ENCODE data around the gene ZC3H4.
A peak's percentile ranks its signal among the peaks of the same experiment; 100 is the strongest.

Gene ZC3H4

DNA sequence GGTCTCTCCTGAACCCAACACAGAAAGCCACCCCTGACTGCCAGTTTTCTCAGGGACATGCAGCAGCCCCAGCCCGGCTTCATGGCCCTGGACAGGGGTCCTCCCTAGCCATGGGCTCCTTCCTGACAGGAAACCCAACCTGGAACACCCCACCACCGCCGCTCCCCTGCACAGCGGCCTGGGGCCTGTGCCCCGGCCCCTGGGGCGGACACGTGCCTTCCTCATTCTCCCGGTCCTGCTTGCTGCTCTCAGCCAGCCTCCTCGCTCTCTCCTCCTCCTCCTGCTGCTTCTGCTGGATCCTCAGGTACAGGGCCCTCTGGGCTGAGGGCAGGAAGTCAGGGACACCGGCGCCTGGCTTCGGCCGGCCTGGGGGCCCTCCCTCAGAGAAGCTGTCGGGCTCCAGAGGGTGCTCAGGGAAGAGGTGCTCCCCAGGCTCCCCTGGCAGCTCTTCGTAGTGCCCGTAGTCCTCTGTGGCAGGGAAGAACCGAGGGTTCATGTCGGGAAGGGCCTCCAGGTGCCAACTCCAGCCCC is 44.6 kb downstream of the ZC3H4 start:
- Mint-ChIP-seq H3K4me1 (peaks cover 8% of the 10 kb centered on the region), H3K4me3 (no peak overlapping the region), H3K27ac (peak overlapping the region; percentile 95), H3K9me3 (no peaks in the 10 kb centered on the region), H3K36me3 (ENCODE audit: low read depth) (peaks cover 37% of the 10 kb centered on the region), H3K27me3 (ENCODE audit: low read depth, poor library complexity) (no peaks in the 10 kb centered on the region)
- no peak for TF ChIP-seq CTCF (IDR thresholded peaks at IDR 0.05)
- DNase-seq = no peak

DNA sequence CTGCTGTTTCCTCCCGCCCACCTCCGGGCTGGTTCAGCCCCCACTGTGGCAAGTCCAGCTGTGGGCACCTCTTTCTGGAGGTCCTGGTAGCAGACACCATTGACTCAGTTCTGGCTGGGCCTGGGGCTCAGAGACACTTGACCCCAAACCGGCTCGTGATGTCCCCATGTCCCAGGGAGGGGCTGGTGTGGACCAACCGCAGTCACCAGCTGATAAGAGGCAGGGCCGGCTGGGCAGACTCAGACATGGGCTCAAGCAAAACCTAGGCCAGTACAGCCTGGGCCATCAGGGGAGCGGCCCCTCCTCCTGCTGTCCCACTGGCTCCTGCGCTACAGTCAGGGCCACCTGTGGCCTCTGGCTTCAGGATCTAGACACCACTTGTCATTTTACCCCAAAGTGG is 45.3 kb downstream of the ZC3H4 start:
- H3K36me3 Mint-ChIP-seq (ENCODE audit: low read depth) = peaks cover 32% of the 10 kb centered on the region
- no peaks in the 10 kb centered on the region for H3K9me3 Mint-ChIP-seq
- peaks cover 7% of the 10 kb centered on the region for H3K4me1 Mint-ChIP-seq
- H3K27me3 Mint-ChIP-seq (ENCODE audit: low read depth, poor library complexity) = no peaks in the 10 kb centered on the region
- no peak overlapping the region for H3K27ac Mint-ChIP-seq
- H3K4me3 Mint-ChIP-seq = no peak overlapping the region
- DNase-seq = no peak
- no peak for TF ChIP-seq CTCF (IDR thresholded peaks at IDR 0.05)

GRCh38 chr19:47067215-47067847 is 46.2 kb downstream of the ZC3H4 start:
- no peak overlapping the region for H3K27ac Mint-ChIP-seq
- no peak overlapping the region for H3K4me3 Mint-ChIP-seq
- no peaks in the 10 kb centered on the region for H3K27me3 Mint-ChIP-seq (ENCODE audit: low read depth, poor library complexity)
- H3K4me1 Mint-ChIP-seq = peaks cover 7% of the 10 kb centered on the region
- H3K36me3 Mint-ChIP-seq (ENCODE audit: low read depth) = peaks cover 32% of the 10 kb centered on the region
- TF ChIP-seq CTCF (IDR thresholded peaks at IDR 0.05) = no peak
- DNase-seq = no peak
- H3K9me3 Mint-ChIP-seq = no peaks in the 10 kb centered on the region

- Mint-ChIP-seq H3K4me1 (peaks cover 7% of the 10 kb centered on the region), H3K36me3 (ENCODE audit: low read depth) (peaks cover 32% of the 10 kb centered on the region), H3K27me3 (ENCODE audit: low read depth, poor library complexity) (no peaks in the 10 kb centered on the region), H3K4me3 (no peak overlapping the region), H3K27ac (no peak overlapping the region), H3K9me3 (no peaks in the 10 kb centered on the region)
- no peak for DNase-seq
- TF ChIP-seq CTCF (IDR thresholded peaks at IDR 0.05) = no peak
Observed at GRCh38 chr19:47066376-47067214, 47.0 kb downstream of the ZC3H4 start.

GRCh38 chr19:47065242-47065641 is 48.3 kb downstream of the ZC3H4 start:
- peaks cover 7% of the 10 kb centered on the region for H3K4me1 Mint-ChIP-seq
- no peak for DNase-seq
- no peak overlapping the region for H3K4me3 Mint-ChIP-seq
- H3K36me3 Mint-ChIP-seq (ENCODE audit: low read depth) = peaks cover 18% of the 10 kb centered on the region
- H3K9me3 Mint-ChIP-seq = no peaks in the 10 kb centered on the region
- H3K27me3 Mint-ChIP-seq (ENCODE audit: low read depth, poor library complexity) = no peaks in the 10 kb centered on the region
- TF ChIP-seq CTCF (IDR thresholded peaks at IDR 0.05) = no peak
- no peak overlapping the region for H3K27ac Mint-ChIP-seq
